Right kidney (tissue), 1 donor: ENCODE measurements around the gene ABCG8.
A peak's percentile ranks its signal among the peaks of the same experiment; 100 is the strongest.
"Not testable (repeated sequence)": the region's sequence is repeated elsewhere in the genome, so short reads cannot be mapped to it uniquely, and the experiment has no call there.

ENCODE experiments used
- DNase-seq: peaks from one replicate; pipeline ENCODE4 v3.0.0-alpha.2; 2016

ABCG8 gene

GRCh38 chr2:43872151-43872550 is 33.4 kb downstream of the ABCG8 start:
- DNase-seq: no peak

GRCh38 chr2:43874776-43875451 is 36.1 kb downstream of the ABCG8 start:
- DNase-seq: no peak

- peak; percentile 36 for DNase-seq
These were observed 39.2 kb downstream of the ABCG8 start for GRCh38 chr2:43877782-43878464.

- DNase-seq: no peak
These were observed 40.5 kb downstream of the ABCG8 start for GRCh38 chr2:43879261-43879660.

- DNase-seq: no peak
These were observed 41.7 kb downstream of the ABCG8 start for GRCh38 chr2:43880471-43880870.

- no peak for DNase-seq
These were observed 42.2 kb downstream of the ABCG8 start for GRCh38 chr2:43880952-43881351.

GRCh38 chr2:43882312-43882711 is 43.5 kb downstream of the ABCG8 start:
- DNase-seq: no peak

GRCh38 chr2:43884689-43885088 is 45.9 kb downstream of the ABCG8 start:
- no peak for DNase-seq

GRCh38 chr2:43885132-43885632 is 46.4 kb downstream of the ABCG8 start:
- DNase-seq: no peak

GRCh38 chr2:43887176-43887575 is 48.4 kb downstream of the ABCG8 start:
- no peak for DNase-seq

- DNase-seq: no peak
These were observed 50.6 kb downstream of the ABCG8 start for GRCh38 chr2:43889416-43889815.

- DNase-seq: no peak
These were observed 52.1 kb downstream of the ABCG8 start for GRCh38 chr2:43890855-43891254.

GRCh38 chr2:43894743-43895142 is 56.0 kb downstream of the ABCG8 start:
- DNase-seq: no peak

GRCh38 chr2:43896906-43897305 is 58.1 kb downstream of the ABCG8 start:
- DNase-seq: no peak

GRCh38 chr2:43897492-43897891 is 58.7 kb downstream of the ABCG8 start:
- DNase-seq: no peak

GRCh38 chr2:43898134-43898837 is 59.5 kb downstream of the ABCG8 start:
- no peak for DNase-seq

- DNase-seq: no peak
These were observed 60.1 kb downstream of the ABCG8 start for GRCh38 chr2:43898838-43899346.

GRCh38 chr2:43899589-43899988 is 60.8 kb downstream of the ABCG8 start:
- DNase-seq: no peak

- DNase-seq: no peak
These were observed 66.6 kb downstream of the ABCG8 start for GRCh38 chr2:43905371-43905803.

GRCh38 chr2:43905871-43906270 is 67.1 kb downstream of the ABCG8 start:
- no peak for DNase-seq

GRCh38 chr2:43906448-43907109 is 67.8 kb downstream of the ABCG8 start:
- DNase-seq: no peak

- not testable (repeated sequence) for DNase-seq
These were observed 72.5 kb downstream of the ABCG8 start for GRCh38 chr2:43911136-43911790.
